Globus pallidus (tissue), 1 donor: Measurements from ENCODE around the gene ITGB2.
A peak's percentile ranks its signal among the peaks of the same experiment; 100 is the strongest.
"Not testable (repeated sequence)": the region's sequence is repeated elsewhere in the genome, so short reads cannot be mapped to it uniquely, and the experiment has no call there.

Source experiments
- DNase-seq: peaks from one replicate; pipeline ENCODE4 v3.0.0-alpha.2; 2015; ENCODE audit warnings: low spot score

The ITGB2 gene

DNA sequence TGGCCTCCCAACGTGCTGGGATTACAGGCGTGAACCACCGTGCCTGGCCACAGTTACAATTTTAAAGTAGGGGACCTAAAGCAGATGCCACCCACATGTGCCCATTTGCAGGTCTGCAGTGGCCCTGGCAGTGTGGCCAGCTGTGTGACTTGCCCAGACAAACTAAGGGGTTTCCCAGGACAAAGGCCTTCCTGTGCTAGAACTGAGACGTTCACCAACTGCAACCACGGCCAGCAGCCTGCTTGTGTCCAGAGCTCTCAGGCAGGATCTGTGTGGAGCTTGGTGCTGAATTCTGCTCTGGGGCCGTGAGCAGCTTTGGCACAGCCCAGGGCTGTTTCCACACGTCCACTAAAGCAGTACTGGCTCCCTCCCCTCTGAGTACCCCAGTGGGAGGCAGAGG is 36.6 kb downstream of the ITGB2 start:
- DNase-seq, result no peak

GRCh38 chr21:44883250-44883649 is 37.4 kb downstream of the ITGB2 start:
- no peak for DNase-seq

DNA sequence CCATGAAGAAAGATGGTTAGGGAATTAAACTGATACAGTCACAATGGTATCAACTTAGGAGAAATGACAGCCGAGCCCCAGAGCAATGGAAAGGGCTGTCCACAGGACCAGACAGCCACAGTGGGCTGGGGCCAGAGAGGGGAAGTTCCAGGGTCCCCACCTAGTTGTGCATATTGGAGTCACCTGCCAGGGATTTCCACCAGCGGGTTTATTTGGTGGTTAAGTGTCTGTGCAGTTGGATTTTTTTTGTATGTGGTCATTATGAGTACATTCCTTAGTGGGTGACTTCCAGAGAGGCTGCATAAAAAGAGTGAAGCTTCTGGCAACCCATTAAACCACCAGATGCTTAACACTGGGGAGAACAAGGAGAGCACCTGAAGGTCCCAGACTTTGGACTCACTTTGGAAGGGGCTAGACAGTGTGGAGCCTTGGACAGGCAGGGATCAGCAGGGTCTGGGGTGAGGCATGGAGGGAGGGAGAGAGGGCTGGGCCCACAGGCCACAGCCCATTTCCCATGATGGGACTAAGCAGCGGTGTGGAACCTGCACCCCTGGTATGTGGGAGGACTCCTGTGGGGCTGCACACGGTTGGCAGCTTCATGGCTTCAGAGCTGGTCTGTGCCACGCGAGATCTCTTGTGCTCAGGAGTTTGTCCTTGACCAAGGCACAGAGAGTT is 39.4 kb downstream of the ITGB2 start:
- no peak for DNase-seq

- DNase-seq, result peak; percentile 29
Measured at GRCh38 chr21:44880405-44881197, 40.1 kb downstream of the ITGB2 start.

- DNase-seq, result not testable (repeated sequence)
Measured at GRCh38 chr21:44879238-44879637, 41.5 kb downstream of the ITGB2 start.

GRCh38 chr21:44878053-44878982 is 42.4 kb downstream of the ITGB2 start:
- DNase-seq, result peak; percentile 37

- no peak for DNase-seq
Measured at GRCh38 chr21:44876849-44877575, 43.7 kb downstream of the ITGB2 start.

DNA sequence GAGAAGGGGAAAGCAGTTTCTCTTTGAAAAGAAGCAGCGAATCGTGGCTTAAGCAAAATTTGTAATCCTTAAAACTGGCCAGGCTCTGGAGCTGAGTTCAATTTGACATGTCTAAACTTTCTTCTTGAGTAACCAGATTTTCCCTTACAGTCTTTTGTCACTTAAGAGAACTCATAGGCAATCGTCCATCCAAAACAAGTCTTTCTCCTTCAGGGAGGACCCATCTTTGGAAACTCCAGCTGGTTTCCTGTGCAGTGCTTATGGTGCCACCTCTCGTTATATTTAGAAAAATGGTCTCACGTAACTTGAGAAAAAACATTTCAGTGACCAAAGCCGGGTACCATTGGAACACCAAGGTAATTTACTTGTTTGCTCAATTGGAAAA is 45.4 kb downstream of the ITGB2 start:
- DNase-seq, result peak; percentile 31

DNA sequence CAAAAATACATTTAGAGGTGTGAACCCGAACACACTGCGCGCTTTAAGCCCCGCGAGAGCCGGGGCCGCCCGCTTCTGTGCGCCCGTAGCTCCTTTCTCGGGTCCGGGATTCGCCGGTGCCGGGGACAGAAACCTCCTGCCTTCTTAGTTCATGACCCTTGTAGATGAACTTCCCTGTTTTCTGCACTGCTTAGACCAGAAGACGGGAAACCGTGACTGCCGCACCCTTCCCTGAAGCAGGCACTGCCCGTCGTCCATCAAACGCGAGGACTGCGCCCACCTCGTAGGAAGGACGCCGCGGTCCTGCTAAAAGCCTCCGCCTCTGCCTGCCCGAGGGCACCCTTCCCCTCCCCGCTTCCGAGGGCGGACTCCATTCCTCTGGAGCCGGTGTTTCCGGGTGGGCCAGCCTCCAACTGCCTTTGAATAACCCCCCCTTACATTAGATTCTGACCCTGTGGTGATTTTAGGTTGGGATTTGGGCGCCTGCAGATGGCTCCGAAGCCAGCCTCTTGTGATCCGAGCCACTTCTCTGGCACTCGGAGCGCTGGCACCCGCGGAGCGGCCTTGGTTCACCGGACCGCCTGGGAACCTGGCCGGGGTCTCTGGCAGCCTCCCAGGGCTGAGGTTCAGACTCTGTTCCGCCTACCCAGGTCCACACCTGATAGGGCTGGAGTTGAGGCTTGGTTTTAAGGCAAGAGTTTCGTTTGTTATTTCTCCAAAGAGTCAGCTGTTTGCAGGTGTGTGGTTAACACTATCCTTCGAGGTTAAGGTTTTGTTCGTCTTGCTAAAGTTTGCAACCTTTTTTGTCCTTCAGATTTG is 46.0 kb downstream of the ITGB2 start:
- DNase-seq, result peak; percentile 24

DNA sequence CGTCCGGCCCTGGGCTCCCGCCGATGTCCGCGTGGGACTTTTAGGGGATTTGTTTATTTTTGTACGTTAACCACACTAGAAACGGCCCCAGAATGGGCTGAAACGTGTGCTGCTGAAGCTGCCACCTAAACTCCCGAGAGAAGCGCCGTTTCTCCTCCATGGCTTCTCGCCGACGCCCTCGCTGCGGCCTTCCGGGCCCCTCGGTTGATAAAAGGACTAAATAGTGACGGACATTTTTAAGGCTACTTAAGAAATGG is 46.5 kb downstream of the ITGB2 start:
- DNase-seq, result peak; percentile 40

DNA sequence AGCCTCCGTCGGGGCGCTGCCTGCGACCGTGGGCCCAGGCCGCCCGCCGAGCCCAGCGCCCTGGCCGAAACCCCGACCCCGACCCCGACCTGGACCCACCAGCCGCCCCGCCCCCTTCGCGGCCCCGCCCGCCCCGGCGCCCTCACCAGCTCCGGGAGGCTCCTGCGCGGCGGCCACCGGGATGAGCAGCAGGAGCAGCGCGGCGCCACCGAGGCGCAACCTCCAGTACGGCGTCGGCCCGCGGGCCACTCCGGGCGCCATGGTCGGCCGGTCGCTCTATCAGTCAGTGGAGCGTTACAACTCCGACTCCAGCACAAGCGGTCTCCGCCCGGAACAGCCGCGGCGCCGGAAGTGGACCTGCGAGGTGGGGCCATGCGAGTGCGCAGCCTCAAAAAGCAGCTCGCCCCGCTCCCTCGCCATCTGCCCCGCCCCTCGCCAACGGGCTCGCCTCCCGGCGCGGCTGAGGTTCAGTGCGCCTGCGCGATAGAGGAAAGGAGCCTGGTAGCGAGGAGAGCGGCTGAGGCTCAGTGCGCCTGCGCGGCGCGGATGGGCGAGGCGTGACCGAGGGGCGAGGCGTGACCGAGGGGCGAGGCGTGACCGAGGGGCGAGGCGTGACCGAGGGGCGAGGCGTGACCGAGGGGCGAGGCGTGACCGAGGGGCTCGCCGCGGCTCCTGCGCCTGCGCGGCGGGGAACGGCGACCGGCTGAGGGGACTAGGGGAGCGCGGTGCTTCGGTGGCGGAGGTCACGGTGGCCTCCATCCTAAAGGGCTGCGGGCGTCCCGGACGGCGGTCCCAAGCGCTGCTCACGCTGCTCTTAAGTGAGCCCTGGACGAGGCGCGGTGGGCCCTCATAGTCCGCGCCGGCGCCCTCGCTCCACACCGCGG is 47.1 kb downstream of the ITGB2 start, which contains the start of gene PTTG1IP:
Gene PTTG1IP, minus strand, starts transcription at position 335 of the 884 bp plus-strand sequence. Its CDS starts 74 bp downstream, at position 261.
- DNase-seq, result peak; percentile 96

- DNase-seq, result peak; percentile 16
Measured at GRCh38 chr21:44872649-44873355, 47.9 kb downstream of the ITGB2 start.

DNA sequence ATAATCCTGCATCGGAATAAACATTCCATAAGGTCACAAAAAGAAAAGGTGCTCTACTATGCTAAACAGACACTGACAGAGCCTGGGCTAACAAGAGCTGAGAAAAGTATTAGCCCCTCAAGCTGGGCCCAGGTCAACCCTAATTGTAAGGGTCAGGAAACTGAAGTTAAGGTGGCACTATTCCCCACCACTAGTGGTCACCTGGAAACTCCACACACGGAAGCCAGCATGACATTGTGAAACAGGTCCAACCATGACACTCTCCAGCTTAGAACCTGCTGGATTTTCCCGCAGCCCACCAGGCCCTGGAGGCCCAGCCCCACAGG is 48.4 kb downstream of the ITGB2 start:
- DNase-seq, result no peak

- DNase-seq, result peak; percentile 26
Measured at GRCh38 chr21:44871576-44872269, 49.0 kb downstream of the ITGB2 start.

GRCh38 chr21:44870748-44871495 is 49.8 kb downstream of the ITGB2 start:
- peak; percentile 34 for DNase-seq

DNA sequence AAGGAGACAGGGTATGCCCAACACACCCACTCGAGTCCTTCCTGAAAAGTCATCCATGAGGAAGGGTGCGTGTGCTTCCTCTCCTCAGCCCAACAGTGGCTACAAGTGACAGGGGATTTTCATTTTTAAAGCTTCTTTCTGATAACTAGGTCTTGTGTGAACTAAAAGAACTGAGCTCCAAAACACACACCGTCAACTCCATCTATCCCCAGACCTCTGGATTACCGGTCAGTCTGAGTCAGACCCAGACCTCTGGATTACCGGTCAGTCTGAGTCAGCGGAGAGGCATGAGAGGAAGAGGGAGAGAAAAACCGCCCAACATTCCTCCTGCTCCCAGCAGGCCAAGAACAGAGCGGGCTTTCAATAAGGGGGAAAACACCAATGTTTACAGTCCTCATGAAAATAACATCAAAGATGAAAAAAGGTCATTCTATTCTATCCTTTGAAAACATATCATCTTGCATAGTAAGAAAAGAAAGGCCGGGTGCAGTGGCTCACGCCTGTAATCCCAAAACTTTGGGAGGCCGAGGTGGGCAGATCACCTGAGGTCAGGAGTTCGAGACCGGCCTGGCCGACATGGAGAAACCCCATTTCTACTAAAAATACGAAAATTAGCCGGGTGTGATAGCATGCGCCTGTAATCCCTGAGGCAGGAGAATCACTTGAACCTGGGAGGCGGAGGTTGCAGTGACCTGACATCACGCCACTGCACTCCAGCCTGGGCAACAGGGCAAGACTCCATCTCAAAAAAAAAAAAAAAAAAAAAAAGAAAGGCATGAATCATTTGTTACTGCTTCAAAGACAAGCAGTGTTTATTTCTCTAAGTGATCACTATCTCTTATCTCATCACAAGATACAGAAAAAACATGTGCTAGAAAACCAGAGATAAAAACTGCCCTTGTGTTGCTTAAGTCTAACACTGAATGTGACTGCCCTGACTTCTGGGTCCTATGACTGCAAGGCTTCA is 50.6 kb downstream of the ITGB2 start:
- DNase-seq, result no peak

DNA sequence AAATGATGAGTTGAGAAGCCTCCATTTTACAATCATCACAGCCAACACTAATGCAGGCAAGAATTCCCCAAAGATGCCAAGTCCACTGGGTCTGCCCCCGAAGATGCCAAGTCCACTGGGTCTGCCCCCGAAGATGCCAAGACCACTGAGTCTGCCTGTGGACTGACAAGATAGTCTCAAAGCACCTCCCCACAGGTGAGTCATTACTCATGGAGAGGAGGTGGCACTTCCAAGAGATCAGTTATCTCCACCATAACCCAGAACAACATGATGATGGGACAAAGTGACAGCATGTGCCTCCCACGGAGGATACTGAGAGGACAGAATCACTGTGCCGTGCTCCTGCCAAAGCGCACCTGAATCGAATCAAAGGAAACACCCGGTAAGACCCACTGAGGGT is 52.0 kb downstream of the ITGB2 start:
- no peak for DNase-seq
